HFF-Myc (cell line): ENCODE results near the gene RABGAP1.

ENCODE experiments used
- DNase-seq: peaks from one replicate; pipeline ENCODE4 v3.0.0-alpha.2; 2011; ENCODE audit warnings: low read depth; ENCODE audit errors: extremely low read depth
- H3K4me3 ChIP-seq: replicated peaks from 2 replicates; pipeline ENCODE4 v1.5.1; 2011; ENCODE audit warnings: low read depth, mild to moderate bottlenecking, control low read depth, low read length
- TF ChIP-seq, protein P1 (sequence below): IDR thresholded peaks from 2 replicates; pipeline ENCODE4 v1.5.1; 2012; ENCODE audit warnings: mild to moderate bottlenecking, low read depth, low read length, control low read depth; ENCODE audit errors: missing control alignments

Gene RABGAP1

DNA sequence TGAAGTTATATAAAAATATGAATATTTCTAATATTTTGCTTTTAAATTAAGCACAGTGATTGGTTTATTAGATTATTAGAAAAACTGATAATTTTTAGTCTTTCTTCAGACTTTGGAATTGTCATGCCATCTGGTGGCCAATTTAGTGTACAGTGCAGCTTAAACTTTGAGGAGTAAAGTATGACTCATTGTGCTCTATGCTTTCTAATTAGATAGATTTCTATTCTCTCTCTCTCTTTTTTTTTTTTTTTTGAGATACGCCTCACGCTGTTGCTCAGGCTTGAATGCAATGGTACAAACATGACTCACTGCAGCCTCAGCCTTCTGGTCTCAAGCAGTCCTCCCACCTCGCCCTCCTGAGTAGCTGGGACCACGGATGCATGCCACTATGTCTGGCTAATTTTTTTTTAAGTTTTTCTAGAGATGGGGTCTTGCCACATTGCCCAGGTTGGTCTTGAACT, 50.6 kb downstream of the RABGAP1 start:
- TF ChIP-seq, protein P1, sequence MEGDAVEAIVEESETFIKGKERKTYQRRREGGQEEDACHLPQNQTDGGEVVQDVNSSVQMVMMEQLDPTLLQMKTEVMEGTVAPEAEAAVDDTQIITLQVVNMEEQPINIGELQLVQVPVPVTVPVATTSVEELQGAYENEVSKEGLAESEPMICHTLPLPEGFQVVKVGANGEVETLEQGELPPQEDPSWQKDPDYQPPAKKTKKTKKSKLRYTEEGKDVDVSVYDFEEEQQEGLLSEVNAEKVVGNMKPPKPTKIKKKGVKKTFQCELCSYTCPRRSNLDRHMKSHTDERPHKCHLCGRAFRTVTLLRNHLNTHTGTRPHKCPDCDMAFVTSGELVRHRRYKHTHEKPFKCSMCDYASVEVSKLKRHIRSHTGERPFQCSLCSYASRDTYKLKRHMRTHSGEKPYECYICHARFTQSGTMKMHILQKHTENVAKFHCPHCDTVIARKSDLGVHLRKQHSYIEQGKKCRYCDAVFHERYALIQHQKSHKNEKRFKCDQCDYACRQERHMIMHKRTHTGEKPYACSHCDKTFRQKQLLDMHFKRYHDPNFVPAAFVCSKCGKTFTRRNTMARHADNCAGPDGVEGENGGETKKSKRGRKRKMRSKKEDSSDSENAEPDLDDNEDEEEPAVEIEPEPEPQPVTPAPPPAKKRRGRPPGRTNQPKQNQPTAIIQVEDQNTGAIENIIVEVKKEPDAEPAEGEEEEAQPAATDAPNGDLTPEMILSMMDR, result peak; percentile 57
- peak; percentile 61 for DNase-seq
- H3K4me3 ChIP-seq, result no peak overlapping the region

DNA sequence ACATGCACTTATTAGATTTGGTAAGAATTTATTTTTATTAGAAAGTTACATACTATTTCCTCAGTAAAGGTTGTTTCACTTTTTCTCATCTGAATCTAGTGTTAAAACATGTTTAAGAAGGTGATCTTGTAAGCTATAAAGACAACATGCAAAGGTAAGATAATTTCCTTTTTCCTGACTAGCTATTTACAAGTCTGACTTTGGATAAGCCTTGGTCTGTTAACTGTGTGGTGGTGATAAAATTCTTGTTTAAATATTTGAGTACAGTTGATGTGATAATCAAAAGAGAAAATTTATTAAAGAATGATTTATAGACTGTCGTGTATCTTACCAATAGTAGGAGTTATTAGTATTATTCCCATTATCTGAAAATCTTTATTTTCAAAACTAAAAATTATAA, 55.8 kb downstream of the RABGAP1 start:
- no peak overlapping the region for H3K4me3 ChIP-seq
- TF ChIP-seq, protein P1, result no peak
- DNase-seq, result no peak

DNA sequence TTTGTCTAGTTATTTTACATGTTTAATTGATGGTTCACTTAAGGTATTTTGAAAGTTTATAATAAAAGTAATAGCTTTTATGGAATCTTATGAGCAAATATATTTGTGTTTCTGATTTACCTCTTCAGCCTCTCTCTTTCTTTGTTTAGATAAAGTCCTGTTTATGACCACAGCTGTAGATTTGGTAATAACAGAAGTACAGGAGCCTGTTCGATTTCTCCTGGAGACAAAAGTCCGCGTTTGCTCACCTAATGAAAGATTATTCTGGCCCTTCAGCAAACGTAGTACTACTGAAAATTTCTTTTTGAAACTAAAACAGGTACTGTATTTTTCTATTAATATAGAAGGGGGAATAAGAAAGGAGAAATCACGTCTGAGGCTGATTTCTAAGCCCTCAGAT, 57.6 kb downstream of the RABGAP1 start:
- TF ChIP-seq, protein P1, result no peak
- DNase-seq, result no peak
- no peak overlapping the region for H3K4me3 ChIP-seq

DNA sequence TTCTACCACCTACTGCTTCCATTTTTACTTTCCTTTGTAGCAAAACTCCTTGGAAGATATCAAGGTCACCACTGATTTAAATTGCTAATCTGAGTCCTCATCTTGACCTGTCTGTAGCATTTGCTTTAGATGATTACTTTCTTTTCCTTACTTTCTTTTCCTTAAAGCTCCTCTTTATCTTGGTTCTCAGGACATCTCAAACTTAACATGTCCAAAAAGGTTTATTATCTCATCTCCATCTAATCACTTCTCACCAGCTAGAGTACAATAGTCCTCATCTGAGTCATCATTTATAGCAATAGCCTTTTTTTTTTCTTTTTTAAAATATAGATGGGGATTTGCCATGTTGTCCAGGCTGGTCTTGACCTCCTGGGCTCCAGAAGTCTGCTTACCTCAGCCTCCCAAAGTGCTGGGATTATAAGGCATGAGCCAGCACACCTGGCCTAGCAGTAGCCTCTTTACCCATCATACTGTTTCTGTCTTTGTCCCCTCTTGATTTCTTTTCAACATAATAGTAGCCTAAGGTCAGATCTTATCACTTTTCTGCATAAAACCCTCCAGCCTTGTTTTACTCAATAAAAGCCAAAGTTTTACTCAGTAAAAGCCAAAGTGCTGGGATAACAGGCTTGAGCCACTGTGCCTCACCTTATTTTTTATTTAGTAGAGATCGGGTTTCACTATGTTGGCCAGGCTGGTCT, 59.7 kb downstream of the RABGAP1 start:
- DNase-seq, result no peak
- TF ChIP-seq, protein P1, result no peak
- no peak overlapping the region for H3K4me3 ChIP-seq

DNA sequence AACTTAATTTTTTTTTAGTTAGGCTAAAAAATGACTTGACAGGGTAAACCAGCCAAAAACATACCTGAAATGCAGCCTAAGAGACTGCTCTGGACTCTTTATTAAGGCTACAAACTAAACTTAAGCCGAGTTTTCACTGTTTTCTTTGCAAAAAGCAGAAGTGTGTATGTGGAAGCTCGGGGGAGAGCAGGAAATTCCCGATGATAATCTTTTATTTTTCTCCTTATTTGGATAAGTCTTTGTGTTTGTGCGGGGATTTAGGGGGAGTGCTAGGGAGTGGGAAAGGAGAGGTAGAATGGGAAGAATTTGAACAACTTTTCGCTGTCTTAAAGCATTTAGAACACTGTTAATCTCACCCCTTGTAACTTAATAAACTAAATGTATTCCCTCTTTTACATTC, 61.9 kb downstream of the RABGAP1 start:
- TF ChIP-seq, protein P1, result no peak
- no peak for DNase-seq
- H3K4me3 ChIP-seq, result no peak overlapping the region

DNA sequence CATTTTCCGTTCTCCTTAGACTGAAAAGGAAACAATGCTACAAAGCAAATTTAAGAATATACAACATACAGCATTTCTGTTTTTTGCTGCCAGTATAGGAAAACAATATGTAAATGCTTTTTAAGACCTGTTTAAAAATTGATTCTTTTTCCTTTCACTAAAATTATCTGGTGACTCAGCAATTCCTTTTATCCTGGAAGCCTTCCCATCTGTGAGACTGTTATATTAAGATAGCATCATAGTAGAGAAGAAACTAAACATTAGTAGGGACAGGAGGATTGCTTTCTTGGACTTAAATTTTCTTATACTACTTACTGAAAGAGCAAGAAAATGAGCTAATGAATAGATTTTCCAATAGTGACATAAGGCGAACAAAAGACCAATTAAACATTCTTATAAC, 62.6 kb downstream of the RABGAP1 start:
- H3K4me3 ChIP-seq, result no peak overlapping the region
- TF ChIP-seq, protein P1, result no peak
- DNase-seq, result no peak

DNA sequence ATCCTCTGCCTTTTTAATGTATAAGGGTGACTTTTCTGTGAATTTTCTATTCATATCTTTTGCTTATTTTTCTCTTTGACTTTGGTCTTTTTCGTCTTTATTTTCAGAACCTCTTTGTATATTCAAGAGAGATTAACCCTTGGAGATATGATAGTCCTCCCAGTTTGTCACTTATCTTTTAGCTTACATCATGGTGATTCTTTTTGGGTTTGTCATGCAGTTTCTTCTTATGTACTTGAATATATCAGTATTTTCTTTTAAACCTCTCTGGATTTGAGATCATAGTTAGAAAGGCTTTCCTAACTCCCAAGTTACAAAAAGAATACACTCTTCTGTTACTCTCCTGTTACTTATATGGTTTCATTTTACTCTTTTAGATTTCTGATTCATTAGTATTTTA, 65.1 kb downstream of the RABGAP1 start:
- no peak overlapping the region for H3K4me3 ChIP-seq
- DNase-seq, result no peak
- TF ChIP-seq, protein P1, result no peak
